ENCODE data around the gene TAF11L2. TPM values are rescaled to one million over a fixed set of nuclear protein-coding genes. Genes with fewer than 3 reads are reported as not detected.
"Not testable (repeated sequence)": the region's sequence is repeated elsewhere in the genome, so short reads cannot be mapped to it uniquely, and the experiment has no call there.

TAF11L2 gene
- total and polyA plus RNA-seq, 8 donors, result not detected

DNA sequence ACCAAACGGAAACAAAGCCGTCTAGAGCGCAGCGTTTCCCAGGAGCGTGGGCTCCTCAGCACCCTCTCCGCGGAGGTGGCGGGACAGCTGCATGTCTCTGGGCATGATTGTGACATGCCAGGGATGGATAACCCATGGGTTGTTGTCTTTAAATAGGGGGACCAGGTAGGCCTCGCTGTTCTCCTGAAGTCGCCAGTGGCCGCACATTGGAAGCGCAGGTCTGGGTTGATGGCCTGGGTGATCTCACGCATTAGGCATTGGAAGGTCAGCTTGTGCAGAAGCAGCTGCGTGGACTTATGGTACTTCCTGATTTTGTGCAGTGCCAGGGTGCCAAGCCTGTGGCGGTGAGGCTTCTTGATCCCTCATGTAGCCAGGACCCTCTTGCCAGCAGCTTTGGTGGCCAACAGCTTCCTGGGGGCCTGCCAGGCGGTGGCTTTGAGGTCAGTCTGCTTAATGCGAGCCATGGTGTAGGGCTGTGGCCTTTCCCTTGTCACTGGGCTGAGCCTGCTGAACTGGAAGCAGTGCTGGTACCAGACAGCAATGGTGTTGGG lies 13.8 kb downstream of the TAF11L2 start:
- WGBS, 2 donors, result 82 to 90% methylated on average over 17 of the region's 17 CpGs
- Histone ChIP-seq H3K9me3 (no peaks in the 10 kb centered on the region), H3K27me3 (no peaks in the 10 kb centered on the region), H3K4me1 (no peaks in the 10 kb centered on the region), H3K27ac (no peak overlapping the region), H3K4me3 (no peak overlapping the region), H3K36me3 (no peaks in the 10 kb centered on the region)
- no peak for FAIRE-seq
- no peak for ATAC-seq
- intact Hi-C loops (cut with DNase I), result no loop called here
- TF ChIP-seq, protein P1, sequence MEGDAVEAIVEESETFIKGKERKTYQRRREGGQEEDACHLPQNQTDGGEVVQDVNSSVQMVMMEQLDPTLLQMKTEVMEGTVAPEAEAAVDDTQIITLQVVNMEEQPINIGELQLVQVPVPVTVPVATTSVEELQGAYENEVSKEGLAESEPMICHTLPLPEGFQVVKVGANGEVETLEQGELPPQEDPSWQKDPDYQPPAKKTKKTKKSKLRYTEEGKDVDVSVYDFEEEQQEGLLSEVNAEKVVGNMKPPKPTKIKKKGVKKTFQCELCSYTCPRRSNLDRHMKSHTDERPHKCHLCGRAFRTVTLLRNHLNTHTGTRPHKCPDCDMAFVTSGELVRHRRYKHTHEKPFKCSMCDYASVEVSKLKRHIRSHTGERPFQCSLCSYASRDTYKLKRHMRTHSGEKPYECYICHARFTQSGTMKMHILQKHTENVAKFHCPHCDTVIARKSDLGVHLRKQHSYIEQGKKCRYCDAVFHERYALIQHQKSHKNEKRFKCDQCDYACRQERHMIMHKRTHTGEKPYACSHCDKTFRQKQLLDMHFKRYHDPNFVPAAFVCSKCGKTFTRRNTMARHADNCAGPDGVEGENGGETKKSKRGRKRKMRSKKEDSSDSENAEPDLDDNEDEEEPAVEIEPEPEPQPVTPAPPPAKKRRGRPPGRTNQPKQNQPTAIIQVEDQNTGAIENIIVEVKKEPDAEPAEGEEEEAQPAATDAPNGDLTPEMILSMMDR (IDR thresholded peaks at IDR 0.05), result no peak
- DNase-seq, result no peak

- H3K27me3 ChIP-seq; H3K4me3 ChIP-seq; H3K36me3 ChIP-seq; intact Hi-C loops (cut with DNase I); FAIRE-seq; H3K4me1 ChIP-seq; H3K27ac ChIP-seq; ATAC-seq; H3K9me3 ChIP-seq: not testable (repeated sequence)
- 70 to 77% methylated on average over 8 to 9 of the region's 12 CpGs for WGBS, 2 donors
- DNase-seq, result peak in 2 of 6 donors; percentile 43 to 58
Measured at GRCh38 chr5:17517526-17517925, 19.5 kb downstream of the TAF11L2 start.

- FAIRE-seq; H3K36me3 ChIP-seq; ATAC-seq; H3K27me3 ChIP-seq; H3K27ac ChIP-seq; H3K4me1 ChIP-seq; H3K9me3 ChIP-seq; H3K4me3 ChIP-seq; intact Hi-C loops (cut with DNase I); DNase-seq: not testable (repeated sequence)
- WGBS, 2 donors, result no CpG with 5 or more reads among the region's 15 CpGs
Measured at GRCh38 chr5:17518067-17518466, 20.0 kb downstream of the TAF11L2 start, which contains the start of gene TAF11L3. Gene TAF11L3 (plus strand): TSS chr5:17518367.

- H3K9me3 ChIP-seq; H3K4me1 ChIP-seq; H3K4me3 ChIP-seq; ATAC-seq; H3K36me3 ChIP-seq; H3K27ac ChIP-seq; intact Hi-C loops (cut with DNase I); H3K27me3 ChIP-seq; FAIRE-seq; DNase-seq: not testable (repeated sequence)
- 79 to 85% methylated on average over 8 of the region's 14 CpGs for WGBS, 2 donors
Measured at GRCh38 chr5:17519508-17519907, 21.5 kb downstream of the TAF11L2 start.

- H3K4me1 ChIP-seq; H3K27ac ChIP-seq; H3K4me3 ChIP-seq; H3K9me3 ChIP-seq; FAIRE-seq; DNase-seq; ATAC-seq; intact Hi-C loops (cut with DNase I); H3K27me3 ChIP-seq; H3K36me3 ChIP-seq: not testable (repeated sequence)
- WGBS, 2 donors, result no CpG with 5 or more reads among the region's 15 CpGs
Measured at GRCh38 chr5:17521501-17521900, 23.5 kb downstream of the TAF11L2 start, which contains the start of gene TAF11L4. Gene TAF11L4 (plus strand): TSS chr5:17521801.

GRCh38 chr5:17524935-17525334 lies 26.9 kb downstream of the TAF11L2 start, which contains the start of gene TAF11L5:
Gene TAF11L5 (plus strand): TSS chr5:17525235.
- H3K36me3 ChIP-seq; H3K27me3 ChIP-seq; H3K4me3 ChIP-seq; H3K27ac ChIP-seq; H3K9me3 ChIP-seq; ATAC-seq; FAIRE-seq; DNase-seq; intact Hi-C loops (cut with DNase I); H3K4me1 ChIP-seq: not testable (repeated sequence)
- no CpG with 5 or more reads among the region's 15 CpGs for WGBS, 2 donors

DNA sequence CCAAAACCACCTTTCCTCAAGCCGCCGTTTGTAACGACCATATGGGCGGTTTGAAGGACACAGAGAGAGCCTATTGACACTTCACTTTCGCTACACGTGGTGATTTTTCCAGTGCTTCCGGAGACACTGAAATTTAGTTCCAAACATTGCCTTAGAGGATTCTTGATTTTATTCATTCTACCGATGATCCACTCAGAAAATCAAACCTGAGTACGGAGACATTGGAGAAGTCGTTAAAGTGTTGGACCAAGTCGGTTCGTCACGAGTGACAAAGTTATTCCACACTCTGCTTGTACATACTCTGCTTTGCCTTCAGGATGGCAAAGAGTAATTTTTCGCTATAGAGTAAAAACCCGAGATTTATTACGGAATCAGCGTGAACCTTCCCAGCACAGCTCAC lies 28.5 kb downstream of the TAF11L2 start:
- ATAC-seq; H3K4me3 ChIP-seq; H3K27ac ChIP-seq; intact Hi-C loops (cut with DNase I); FAIRE-seq; H3K36me3 ChIP-seq; H3K4me1 ChIP-seq; H3K27me3 ChIP-seq; H3K9me3 ChIP-seq: not testable (repeated sequence)
- 78 to 85% methylated on average over 9 of the region's 17 CpGs for WGBS, 2 donors
- DNase-seq, result peak in 3 of 6 donors; percentile 9 to 44 (median 23)

DNA sequence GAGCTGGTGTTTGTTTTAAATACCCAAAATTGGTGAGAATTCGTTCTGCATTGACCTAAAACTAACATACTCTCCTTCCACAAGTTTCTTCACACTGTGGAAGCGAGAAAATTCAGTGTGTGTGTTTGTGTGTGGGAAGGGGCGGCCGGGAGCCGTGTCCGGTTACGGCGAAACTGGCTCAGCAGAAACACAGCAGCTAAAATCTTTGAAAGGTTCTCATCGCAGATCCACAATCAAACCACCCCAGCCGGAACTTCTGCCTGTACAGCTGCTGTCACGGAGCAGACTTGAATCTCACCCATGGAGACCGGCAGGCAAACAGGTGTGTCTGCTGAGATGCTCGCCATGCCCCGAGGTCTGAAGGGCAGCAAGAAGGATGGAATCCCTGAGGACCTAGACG lies 30.3 kb downstream of the TAF11L2 start, which contains the start of gene TAF11L6:
Gene TAF11L6 (plus strand): TSS at position 301 of the 400 bp plus-strand sequence.
- H3K9me3 ChIP-seq; ATAC-seq; H3K27ac ChIP-seq; intact Hi-C loops (cut with DNase I); FAIRE-seq; H3K4me1 ChIP-seq; H3K4me3 ChIP-seq; DNase-seq; H3K36me3 ChIP-seq; H3K27me3 ChIP-seq: not testable (repeated sequence)
- WGBS, 2 donors, result no CpG with 5 or more reads among the region's 15 CpGs

Other genes with a start within 250 kb of the TAF11L2 start
- gene TAF11L3, start 20.1 kb downstream of the TAF11L2 start, total RNA-seq, result not detected
- not detected for gene TAF11L3, start 20.1 kb downstream of the TAF11L2 start, polyA plus RNA-seq
- not detected for gene TAF11L4, start 23.6 kb downstream of the TAF11L2 start, total RNA-seq
- gene TAF11L4, start 23.6 kb downstream of the TAF11L2 start, polyA plus RNA-seq, result not detected
- not detected for gene TAF11L5, start 27.0 kb downstream of the TAF11L2 start, total RNA-seq
- not detected for gene TAF11L5, start 27.0 kb downstream of the TAF11L2 start, polyA plus RNA-seq
- gene TAF11L6, start 30.4 kb downstream of the TAF11L2 start, total RNA-seq, result not detected
- not detected for gene TAF11L6, start 30.4 kb downstream of the TAF11L2 start, polyA plus RNA-seq
- not detected for gene TAF11L7, start 87.5 kb downstream of the TAF11L2 start, total RNA-seq
- gene TAF11L7, start 87.5 kb downstream of the TAF11L2 start, polyA plus RNA-seq, result not detected
- not detected for gene TAF11L8, start 92.7 kb downstream of the TAF11L2 start, total RNA-seq
- not detected for gene TAF11L8, start 92.7 kb downstream of the TAF11L2 start, polyA plus RNA-seq
- not detected for gene TAF11L9, start 96.2 kb downstream of the TAF11L2 start, total RNA-seq
- gene TAF11L9, start 96.2 kb downstream of the TAF11L2 start, polyA plus RNA-seq, result not detected
- not detected for gene TAF11L10, start 99.6 kb downstream of the TAF11L2 start, total RNA-seq
- gene TAF11L10, start 99.6 kb downstream of the TAF11L2 start, polyA plus RNA-seq, result not detected
- not detected for gene TAF11L11, start 106.0 kb downstream of the TAF11L2 start, total RNA-seq
- not detected for gene TAF11L11, start 106.0 kb downstream of the TAF11L2 start, polyA plus RNA-seq
- not detected for gene TAF11L12, start 112.2 kb downstream of the TAF11L2 start, total RNA-seq
- gene TAF11L12, start 112.2 kb downstream of the TAF11L2 start, polyA plus RNA-seq, result not detected
- gene TAF11L13, start 133.9 kb downstream of the TAF11L2 start, total RNA-seq, result not detected
- not detected for gene TAF11L13, start 133.9 kb downstream of the TAF11L2 start, polyA plus RNA-seq
- gene TAF11L14, start 136.2 kb downstream of the TAF11L2 start, total RNA-seq, result not detected
- gene TAF11L14, start 136.2 kb downstream of the TAF11L2 start, polyA plus RNA-seq, result not detected

Measured in pancreas (tissue), 10 donors.